Keratinocyte (primary cell): ENCODE data around the gene YAF2.

Experiments used
- EZH2 ChIP-seq: IDR thresholded peaks from one replicate; pipeline ENCODE4 v1.6.1; 2012; ENCODE audit warnings: inconsistent platforms, mild to moderate bottlenecking, low read length, moderate library complexity
- TF ChIP-seq, protein P1 (sequence below), 3 experiments: IDR thresholded peaks in 1 of 3; conservative IDR thresholded peaks in 1 of 3; optimal IDR thresholded peaks in 1 of 3; 2 replicates in 2 of 3; 3 replicates in 1 of 3; pipeline versions ENCODE3 to v1.5.1; 2011; ENCODE audit warnings: low read length in 3 of 3, mild to moderate bottlenecking in 3 of 3, moderate library complexity in 2 of 3, control low read depth in 1 of 3, inconsistent platforms in 1 of 3; ENCODE audit not compliant: insufficient read depth in 2 of 3; ENCODE audit errors: extremely low read depth in 1 of 3

DNA sequence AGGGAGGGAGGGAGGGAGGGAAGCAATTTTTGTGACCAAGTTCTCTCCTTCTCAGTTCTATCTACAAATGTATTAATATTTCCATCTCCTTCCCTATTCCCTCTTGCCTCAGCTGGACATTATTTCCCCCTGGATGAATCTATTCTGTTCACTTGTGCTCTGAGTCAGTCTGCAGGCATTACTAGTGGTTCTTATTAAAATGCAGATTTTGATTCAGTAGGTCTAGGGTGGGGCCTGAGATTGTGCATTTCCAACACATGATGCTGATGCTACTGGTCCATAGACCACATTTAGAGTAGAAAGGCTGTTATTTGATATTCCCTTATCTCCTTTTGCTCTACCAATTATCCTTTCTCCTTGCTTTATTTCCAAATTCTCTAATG is 40.1 kb upstream of the YAF2 start:
- TF ChIP-seq, protein P1, sequence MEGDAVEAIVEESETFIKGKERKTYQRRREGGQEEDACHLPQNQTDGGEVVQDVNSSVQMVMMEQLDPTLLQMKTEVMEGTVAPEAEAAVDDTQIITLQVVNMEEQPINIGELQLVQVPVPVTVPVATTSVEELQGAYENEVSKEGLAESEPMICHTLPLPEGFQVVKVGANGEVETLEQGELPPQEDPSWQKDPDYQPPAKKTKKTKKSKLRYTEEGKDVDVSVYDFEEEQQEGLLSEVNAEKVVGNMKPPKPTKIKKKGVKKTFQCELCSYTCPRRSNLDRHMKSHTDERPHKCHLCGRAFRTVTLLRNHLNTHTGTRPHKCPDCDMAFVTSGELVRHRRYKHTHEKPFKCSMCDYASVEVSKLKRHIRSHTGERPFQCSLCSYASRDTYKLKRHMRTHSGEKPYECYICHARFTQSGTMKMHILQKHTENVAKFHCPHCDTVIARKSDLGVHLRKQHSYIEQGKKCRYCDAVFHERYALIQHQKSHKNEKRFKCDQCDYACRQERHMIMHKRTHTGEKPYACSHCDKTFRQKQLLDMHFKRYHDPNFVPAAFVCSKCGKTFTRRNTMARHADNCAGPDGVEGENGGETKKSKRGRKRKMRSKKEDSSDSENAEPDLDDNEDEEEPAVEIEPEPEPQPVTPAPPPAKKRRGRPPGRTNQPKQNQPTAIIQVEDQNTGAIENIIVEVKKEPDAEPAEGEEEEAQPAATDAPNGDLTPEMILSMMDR (optimal IDR thresholded peaks at IDR 0.05 in 1 of 3, IDR thresholded peaks at IDR 0.05 in 1 of 3, conservative IDR thresholded peaks at IDR 0.05 in 1 of 3; ENCODE audit: extremely low read depth in 1 of 3, insufficient read depth in 2 of 3, low read length in 3 of 3), result no peak
- TF ChIP-seq EZH2, result no peak
